DOHH2 (cell line): Measurements from ENCODE around the gene CDHR1.

Experiments
- H3F3A ChIP-seq: fragments of 200-600 bp; sonication (generic), shearing (Covaris generic); 2 replicates; pipeline ENCODE4 v1.6.0; 2016; ENCODE audit warnings: antibody characterized with exemption, mild to moderate bottlenecking; ENCODE audit not compliant: control insufficient read depth, insufficient read depth
- H3K27ac ChIP-seq: fragments of 200-600 bp; sonication (generic); 2 replicates; pipeline ENCODE4 v1.5.1; 2014; ENCODE audit warnings: low read depth, mild to moderate bottlenecking, low read length, moderate library complexity
- H3K27me3 ChIP-seq: fragments of 200-600 bp; sonication (generic); 2 replicates; pipeline ENCODE4 v1.6.1; 2014; ENCODE audit warnings: mild to moderate bottlenecking, low read length, mixed read lengths; ENCODE audit not compliant: control insufficient read depth
- H3K36me3 ChIP-seq: fragments of 200-600 bp; sonication (generic); 2 replicates; pipeline ENCODE4 v1.6.1; 2014; ENCODE audit warnings: mild to moderate bottlenecking, low read length, moderate library complexity, mixed read lengths; ENCODE audit not compliant: control insufficient read depth
- H3K4me1 ChIP-seq: fragments of 200-600 bp; sonication (generic); 2 replicates; pipeline ENCODE4 v1.6.1; 2014; ENCODE audit warnings: mild to moderate bottlenecking, low read length, mixed read lengths; ENCODE audit not compliant: control insufficient read depth
- H3K4me2 ChIP-seq: fragments of 200-600 bp; sonication (generic); 2 replicates; pipeline ENCODE4 v1.6.0; 2014; ENCODE audit warnings: mild to moderate bottlenecking, low read length, moderate library complexity
- H3K4me3 ChIP-seq: fragments of 200-600 bp; sonication (generic); 2 replicates; pipeline ENCODE4 v1.5.1; 2014; ENCODE audit warnings: mild to moderate bottlenecking, low read length, mixed read lengths
- H3K79me2 ChIP-seq: fragments of 200-600 bp; sonication (generic); 2 replicates; pipeline ENCODE4 v1.6.1; 2014; ENCODE audit warnings: mild to moderate bottlenecking, low read length, mixed read lengths; ENCODE audit not compliant: control insufficient read depth
- H3K9me2 ChIP-seq: fragments of 200-600 bp; sonication (generic); replicated peaks from 2 replicates; pipeline ENCODE4 v1.6.1; 2014; ENCODE audit warnings: mild to moderate bottlenecking, low read length, mixed read lengths; ENCODE audit not compliant: control insufficient read depth
- H3K9me3 ChIP-seq: fragments of 200-600 bp; sonication (generic); 2 replicates; pipeline ENCODE4 v1.6.1; 2014; ENCODE audit warnings: antibody characterized with exemption, low read length, mixed read lengths; ENCODE audit not compliant: control insufficient read depth, insufficient read depth
- H4K20me1 ChIP-seq: fragments of 200-600 bp; sonication (generic); 2 replicates; pipeline ENCODE4 v1.6.0; 2014; ENCODE audit warnings: low read depth, mild to moderate bottlenecking, antibody characterized with exemption, low read length, moderate library complexity; ENCODE audit not compliant: control insufficient read depth, insufficient read depth
- EZH2phosphoT487 ChIP-seq: fragments of 200-600 bp; sonication (generic); IDR thresholded peaks from 2 replicates; pipeline ENCODE4 v1.6.1; 2017; ENCODE audit warnings: borderline replicate concordance, mild to moderate bottlenecking, antibody characterized with exemption, low read length, moderate library complexity, mixed read lengths
- TF ChIP-seq, protein P1 (sequence below): fragments of 200-600 bp; sonication (generic); IDR thresholded peaks from one replicate; pipeline ENCODE4 v1.5.1; 2014; ENCODE audit warnings: antibody characterized with exemption, mild to moderate bottlenecking, low read depth, low read length; ENCODE audit not compliant: poor library complexity, severe bottlenecking

The CDHR1 gene

DNA sequence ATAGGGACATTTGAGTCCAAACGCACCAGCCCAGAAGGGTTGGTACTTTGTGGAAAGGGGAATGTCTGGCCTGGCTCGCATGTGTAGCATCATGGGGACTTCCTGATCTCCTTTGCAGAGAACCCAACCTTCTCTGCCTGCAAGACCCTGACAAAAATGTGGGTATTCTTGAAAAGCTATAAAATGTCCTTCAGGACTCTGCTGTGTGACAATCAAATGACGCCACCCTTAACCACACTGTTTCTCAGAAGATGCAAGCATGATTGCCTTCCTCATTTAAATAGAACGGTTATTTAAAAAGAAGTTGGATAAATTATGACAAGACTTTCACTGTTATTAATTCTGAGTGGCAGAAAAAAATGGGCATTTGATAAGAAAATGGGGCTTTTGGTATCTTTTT lies 35.8 kb upstream of the CDHR1 start:
- H3K36me3 ChIP-seq = peaks cover 14% of the 10 kb centered on the region
- TF ChIP-seq, protein P1, sequence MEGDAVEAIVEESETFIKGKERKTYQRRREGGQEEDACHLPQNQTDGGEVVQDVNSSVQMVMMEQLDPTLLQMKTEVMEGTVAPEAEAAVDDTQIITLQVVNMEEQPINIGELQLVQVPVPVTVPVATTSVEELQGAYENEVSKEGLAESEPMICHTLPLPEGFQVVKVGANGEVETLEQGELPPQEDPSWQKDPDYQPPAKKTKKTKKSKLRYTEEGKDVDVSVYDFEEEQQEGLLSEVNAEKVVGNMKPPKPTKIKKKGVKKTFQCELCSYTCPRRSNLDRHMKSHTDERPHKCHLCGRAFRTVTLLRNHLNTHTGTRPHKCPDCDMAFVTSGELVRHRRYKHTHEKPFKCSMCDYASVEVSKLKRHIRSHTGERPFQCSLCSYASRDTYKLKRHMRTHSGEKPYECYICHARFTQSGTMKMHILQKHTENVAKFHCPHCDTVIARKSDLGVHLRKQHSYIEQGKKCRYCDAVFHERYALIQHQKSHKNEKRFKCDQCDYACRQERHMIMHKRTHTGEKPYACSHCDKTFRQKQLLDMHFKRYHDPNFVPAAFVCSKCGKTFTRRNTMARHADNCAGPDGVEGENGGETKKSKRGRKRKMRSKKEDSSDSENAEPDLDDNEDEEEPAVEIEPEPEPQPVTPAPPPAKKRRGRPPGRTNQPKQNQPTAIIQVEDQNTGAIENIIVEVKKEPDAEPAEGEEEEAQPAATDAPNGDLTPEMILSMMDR = no peak
- TF ChIP-seq EZH2phosphoT487 = no peak

DNA sequence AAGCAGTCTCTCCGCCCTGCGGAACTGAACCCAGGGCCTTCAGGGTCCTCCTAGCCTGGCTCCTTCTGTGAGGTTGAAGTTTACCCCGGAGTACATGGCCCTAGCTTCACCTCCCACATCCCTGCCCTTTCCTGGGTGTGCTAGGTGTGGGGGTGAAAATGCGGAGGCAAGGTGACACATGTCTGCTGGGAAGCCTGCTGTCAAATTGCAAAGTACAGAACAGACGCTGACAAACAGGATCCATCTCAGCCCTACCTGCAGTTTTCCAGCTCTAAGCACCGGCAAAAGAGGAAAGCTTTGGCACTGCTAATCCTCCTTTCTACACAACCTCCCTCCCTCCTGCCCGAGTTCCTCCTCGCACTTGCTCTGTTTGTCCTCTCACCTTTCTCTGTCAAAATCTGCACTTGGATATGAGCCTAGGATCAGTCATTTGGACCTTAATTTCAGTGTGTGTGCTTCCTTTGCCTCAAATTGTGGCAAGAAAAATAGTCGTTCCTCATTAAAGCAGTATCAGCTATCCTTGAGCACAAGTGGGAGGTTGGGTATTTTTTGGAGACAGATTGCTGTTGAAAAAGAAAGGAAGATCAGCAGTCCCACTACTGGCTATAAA lies 35.2 kb upstream of the CDHR1 start:
- Histone ChIP-seq H3K9me2 (no peaks in the 10 kb centered on the region), H3K4me1 (peaks cover 15% of the 10 kb centered on the region), H3K27ac (no peak overlapping the region), H3F3A (no peaks in the 10 kb centered on the region), H4K20me1 (0 out of 2 replicates have a peak, but pooled peaks cover 7% of the 10 kb centered on the region), H3K36me3 (peaks cover 8% of the 10 kb centered on the region), H3K9me3 (no peaks in the 10 kb centered on the region), H3K4me3 (no peak overlapping the region), H3K27me3 (no peaks in the 10 kb centered on the region), H3K79me2 (peaks cover 4% of the 10 kb centered on the region; the same call in 1 of the 2 replicates), H3K4me2 (no peak overlapping the region)
- TF ChIP-seq, protein P1 = no peak
- no peak for TF ChIP-seq EZH2phosphoT487

More for the DNA sequence above, 35.8 kb upstream of the CDHR1 start:
- Histone ChIP-seq H3K9me3 (no peaks in the 10 kb centered on the region), H3K4me3 (no peak overlapping the region), H3K9me2 (no peaks in the 10 kb centered on the region), H3K27ac (no peak overlapping the region), H4K20me1 (0 out of 2 replicates have a peak, but pooled peaks cover 7% of the 10 kb centered on the region), H3K27me3 (no peaks in the 10 kb centered on the region), H3K4me2 (no peak overlapping the region), H3K4me1 (peaks cover 8% of the 10 kb centered on the region), H3F3A (no peaks in the 10 kb centered on the region), H3K79me2 (no peaks in the 10 kb centered on the region)

DNA sequence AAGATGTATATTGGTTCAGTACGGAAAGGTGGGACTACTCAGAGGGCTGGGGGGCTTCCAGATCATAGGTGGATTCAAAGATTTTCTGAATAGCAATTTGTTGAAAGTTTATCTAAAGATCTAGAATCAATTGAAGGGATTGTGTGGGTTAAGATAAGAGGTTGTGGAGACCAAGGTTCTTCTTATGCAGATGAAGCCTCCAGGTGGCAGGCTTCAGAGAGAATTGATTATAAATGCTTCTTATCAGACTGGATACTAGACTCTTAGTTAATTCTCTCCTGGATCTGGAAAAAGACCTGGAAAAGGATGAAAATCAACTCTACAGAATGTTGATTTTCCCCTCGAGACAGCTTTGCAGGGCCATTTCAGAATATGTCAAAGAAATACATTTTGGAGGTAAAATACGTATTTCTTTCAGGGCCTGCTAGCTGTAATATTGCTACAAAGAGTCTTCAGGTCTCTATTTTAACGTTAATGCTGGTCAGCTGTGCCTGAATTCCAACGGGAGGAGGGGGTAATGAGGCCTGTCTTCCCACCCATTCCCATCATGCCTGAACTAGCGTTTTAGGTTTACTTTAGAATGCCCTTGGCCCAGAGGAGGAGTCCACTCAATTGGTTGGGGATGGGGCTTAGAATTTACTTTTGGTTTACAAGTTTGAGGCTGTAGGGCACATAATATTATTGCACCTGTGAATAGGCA lies 33.5 kb upstream of the CDHR1 start:
- H3F3A ChIP-seq = 0 out of 2 replicates have a peak, but pooled peaks cover 4% of the 10 kb centered on the region
- no peaks in the 10 kb centered on the region for H3K9me2 ChIP-seq
- H3K79me2 ChIP-seq = peaks cover 4% of the 10 kb centered on the region; the same call in 1 of the 2 replicates
- H3K9me3 ChIP-seq = no peaks in the 10 kb centered on the region
- no peak overlapping the region for H3K4me2 ChIP-seq
- H3K4me3 ChIP-seq = no peak overlapping the region
- H3K27ac ChIP-seq = no peak overlapping the region
- H3K36me3 ChIP-seq = peaks cover 3% of the 10 kb centered on the region
- H3K27me3 ChIP-seq = no peaks in the 10 kb centered on the region
- peaks cover 31% of the 10 kb centered on the region for H3K4me1 ChIP-seq
- H4K20me1 ChIP-seq = 0 out of 2 replicates have a peak, but pooled peaks cover 7% of the 10 kb centered on the region
- TF ChIP-seq, protein P1 = no peak
- TF ChIP-seq EZH2phosphoT487 = no peak
